ENCODE data around the gene LIMCH1.

GRCh38 chr4:41653523-41653922 lies 115.6 kb downstream of the LIMCH1 start:
- TF ChIP-seq POLR2A (IDR thresholded peaks at IDR 0.05; ENCODE audit: low read depth, low read length) (no peak), TAF1 (IDR thresholded peaks at IDR 0.05; ENCODE audit: borderline replicate concordance, low read depth, low read length) (no peak)
